ENCODE measurements around the gene CHFR. TPM values are rescaled to one million over a fixed set of nuclear protein-coding genes. Genes with fewer than 3 reads are reported as not detected.
"Not testable (repeated sequence)": the region's sequence is repeated elsewhere in the genome, so short reads cannot be mapped to it uniquely, and the experiment has no call there.

Gene CHFR
- total RNA-seq, 2 donors from 2014 or later: 57.0 to 80.4 TPM

DNA sequence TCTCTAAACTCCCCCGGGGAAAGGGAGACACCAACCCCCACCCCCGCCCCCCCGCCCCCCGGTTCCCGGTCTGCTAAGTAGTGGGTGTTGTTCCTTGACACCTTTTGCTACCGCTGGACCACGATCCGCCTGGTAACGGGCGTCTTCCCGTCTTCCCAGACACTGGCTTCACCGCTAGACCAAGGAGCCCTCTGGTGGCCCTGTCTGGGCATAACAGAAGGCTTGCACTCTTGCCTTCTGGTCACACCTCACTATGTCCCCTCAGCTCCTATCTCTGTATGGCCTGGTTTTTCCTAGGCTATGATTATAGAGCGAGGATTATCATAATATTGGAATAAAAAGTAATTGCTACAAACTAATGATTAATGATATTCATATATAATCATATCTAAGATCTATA, 78.0 kb downstream of the CHFR start:
- peaks cover 81% of the 10 kb centered on the region for H3K36me3 Mint-ChIP-seq (ENCODE audit: low read depth)
- not testable (repeated sequence) for H3K4me1 Mint-ChIP-seq; H3K27ac Mint-ChIP-seq; H3K9me3 ChIP-seq (ENCODE audit: control insufficient read depth, low read length); H3K9ac ChIP-seq (ENCODE audit: extremely low read depth, low read length, poor library complexity, severe bottlenecking); H3K27ac ChIP-seq (ENCODE audit: low read depth, low read length); H3K27me3 Mint-ChIP-seq (ENCODE audit: insufficient read depth); H3K27me3 ChIP-seq (ENCODE audit: control insufficient read depth, insufficient read depth, low read length, poor library complexity, severe bottlenecking); H3K4me1 ChIP-seq (ENCODE audit: control insufficient read depth, insufficient read depth, low read length); H3K4me3 ChIP-seq (ENCODE audit: low read length); H3K4me3 Mint-ChIP-seq
- TF ChIP-seq, protein P1, sequence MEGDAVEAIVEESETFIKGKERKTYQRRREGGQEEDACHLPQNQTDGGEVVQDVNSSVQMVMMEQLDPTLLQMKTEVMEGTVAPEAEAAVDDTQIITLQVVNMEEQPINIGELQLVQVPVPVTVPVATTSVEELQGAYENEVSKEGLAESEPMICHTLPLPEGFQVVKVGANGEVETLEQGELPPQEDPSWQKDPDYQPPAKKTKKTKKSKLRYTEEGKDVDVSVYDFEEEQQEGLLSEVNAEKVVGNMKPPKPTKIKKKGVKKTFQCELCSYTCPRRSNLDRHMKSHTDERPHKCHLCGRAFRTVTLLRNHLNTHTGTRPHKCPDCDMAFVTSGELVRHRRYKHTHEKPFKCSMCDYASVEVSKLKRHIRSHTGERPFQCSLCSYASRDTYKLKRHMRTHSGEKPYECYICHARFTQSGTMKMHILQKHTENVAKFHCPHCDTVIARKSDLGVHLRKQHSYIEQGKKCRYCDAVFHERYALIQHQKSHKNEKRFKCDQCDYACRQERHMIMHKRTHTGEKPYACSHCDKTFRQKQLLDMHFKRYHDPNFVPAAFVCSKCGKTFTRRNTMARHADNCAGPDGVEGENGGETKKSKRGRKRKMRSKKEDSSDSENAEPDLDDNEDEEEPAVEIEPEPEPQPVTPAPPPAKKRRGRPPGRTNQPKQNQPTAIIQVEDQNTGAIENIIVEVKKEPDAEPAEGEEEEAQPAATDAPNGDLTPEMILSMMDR (conservative IDR thresholded peaks at IDR 0.05): peak; percentile 65
- peak; percentile 87 for DNase-seq
- H3K9me3 Mint-ChIP-seq: peaks cover 18% of the 10 kb centered on the region
- 82 to 94% methylated on average over 7 to 11 of the region's 13 CpGs for WGBS, 2 experiments (ENCODE audit: insufficient coverage in 1 of 2, insufficient read length in 1 of 2)
- peaks cover 68% of the 10 kb centered on the region for H3K36me3 ChIP-seq (ENCODE audit: control insufficient read depth, insufficient read depth, low read length)

GRCh38 chr12:132807295-132808092, 79.9 kb downstream of the CHFR start:
- no peaks in the 10 kb centered on the region for H3K4me1 ChIP-seq (ENCODE audit: control insufficient read depth, insufficient read depth, low read length)
- Mint-ChIP-seq H3K4me3 (no peak overlapping the region), H3K27ac (peak overlapping the region; percentile 23), H3K9me3 (peaks cover 17% of the 10 kb centered on the region), H3K4me1 (no peaks in the 10 kb centered on the region), H3K36me3 (ENCODE audit: low read depth) (peaks cover 82% of the 10 kb centered on the region), H3K27me3 (ENCODE audit: insufficient read depth) (no peaks in the 10 kb centered on the region)
- TF ChIP-seq, protein P1 (conservative IDR thresholded peaks at IDR 0.05): no peak
- no peak overlapping the region for H3K4me3 ChIP-seq (ENCODE audit: low read length)
- H3K27me3 ChIP-seq (ENCODE audit: control insufficient read depth, insufficient read depth, low read length, poor library complexity, severe bottlenecking): no peaks in the 10 kb centered on the region
- H3K27ac ChIP-seq (ENCODE audit: low read depth, low read length): no peak overlapping the region
- 93 to 95% methylated on average over 13 to 22 of the region's 25 CpGs for WGBS, 2 experiments (ENCODE audit: insufficient coverage in 1 of 2, insufficient read length in 1 of 2)
- H3K9ac ChIP-seq (ENCODE audit: extremely low read depth, low read length, poor library complexity, severe bottlenecking): no peak overlapping the region
- H3K9me3 ChIP-seq (ENCODE audit: control insufficient read depth, low read length): peaks cover 5% of the 10 kb centered on the region
- peak; percentile 79 for DNase-seq
- H3K36me3 ChIP-seq (ENCODE audit: control insufficient read depth, insufficient read depth, low read length): peaks cover 70% of the 10 kb centered on the region

GRCh38 chr12:132806857-132807256, 80.5 kb downstream of the CHFR start:
- WGBS, 2 experiments (ENCODE audit: insufficient coverage in 1 of 2, insufficient read length in 1 of 2): 89 to 96% methylated on average over 16 to 18 of the region's 18 CpGs
- Histone ChIP-seq H3K9ac (ENCODE audit: extremely low read depth, low read length, poor library complexity, severe bottlenecking) (no peak overlapping the region), H3K36me3 (ENCODE audit: control insufficient read depth, insufficient read depth, low read length) (peaks cover 65% of the 10 kb centered on the region), H3K27ac (ENCODE audit: low read depth, low read length) (no peak overlapping the region), H3K4me1 (ENCODE audit: control insufficient read depth, insufficient read depth, low read length) (no peaks in the 10 kb centered on the region), H3K4me3 (ENCODE audit: low read length) (no peak overlapping the region), H3K27me3 (ENCODE audit: control insufficient read depth, insufficient read depth, low read length, poor library complexity, severe bottlenecking) (no peaks in the 10 kb centered on the region), H3K9me3 (ENCODE audit: control insufficient read depth, low read length) (peaks cover 5% of the 10 kb centered on the region)
- no peaks in the 10 kb centered on the region for H3K4me1 Mint-ChIP-seq
- H3K36me3 Mint-ChIP-seq (ENCODE audit: low read depth): peaks cover 80% of the 10 kb centered on the region
- H3K27ac Mint-ChIP-seq: peak overlapping the region; percentile 23
- H3K27me3 Mint-ChIP-seq (ENCODE audit: insufficient read depth): no peaks in the 10 kb centered on the region
- H3K4me3 Mint-ChIP-seq: no peak overlapping the region
- H3K9me3 Mint-ChIP-seq: peaks cover 11% of the 10 kb centered on the region
- DNase-seq: no peak
- TF ChIP-seq, protein P1 (conservative IDR thresholded peaks at IDR 0.05): no peak
